H9 (cell line): ENCODE results near the gene KRT15. TPM values are rescaled to one million over a fixed set of nuclear protein-coding genes. Genes with fewer than 3 reads are reported as not detected.

Experiments used
- DNase-seq: peaks from one replicate; pipeline ENCODE4 v3.0.0-alpha.2; 2017
- H2AFZ ChIP-seq: one replicate; pipeline ENCODE4 v1.6.1; 2013; ENCODE audit warnings: mild to moderate bottlenecking, low read length, control low read depth, moderate library complexity
- H2AK5ac ChIP-seq: 2 replicates; pipeline ENCODE4 v1.6.1; 2013; ENCODE audit warnings: low read length, control low read depth, mixed read lengths; ENCODE audit not compliant: insufficient read length
- H2BK120ac ChIP-seq: one replicate; pipeline ENCODE4 v1.6.1; 2013; ENCODE audit warnings: low read depth, mild to moderate bottlenecking, low read length, control low read depth, inconsistent platforms; ENCODE audit not compliant: poor library complexity, severe bottlenecking
- H2BK12ac ChIP-seq: 2 replicates; pipeline ENCODE4 v1.6.1; 2013; ENCODE audit warnings: low read length, control low read depth, mixed read lengths, low read depth; ENCODE audit not compliant: insufficient read length
- H2BK15ac ChIP-seq: 2 replicates; pipeline ENCODE4 v1.6.1; 2013; ENCODE audit warnings: low read depth, low read length, control low read depth
- H2BK20ac ChIP-seq: one replicate; pipeline ENCODE4 v1.6.1; 2013; ENCODE audit warnings: low read depth, mild to moderate bottlenecking, low read length, control low read depth, inconsistent platforms; ENCODE audit not compliant: poor library complexity, severe bottlenecking
- H2BK5ac ChIP-seq: 2 replicates; pipeline ENCODE4 v1.6.1; 2013; ENCODE audit warnings: low read length, control low read depth, mixed read lengths; ENCODE audit not compliant: insufficient read length
- H3K14ac ChIP-seq: 2 replicates; pipeline ENCODE4 v1.6.1; 2013; ENCODE audit warnings: low read length, control low read depth; ENCODE audit not compliant: insufficient read depth
- H3K18ac ChIP-seq: 2 replicates; pipeline ENCODE4 v1.6.1; 2013; ENCODE audit warnings: low read depth, mild to moderate bottlenecking, mixed read lengths, low read length, control low read depth; ENCODE audit not compliant: insufficient read length
- H3K23ac ChIP-seq: 2 replicates; pipeline ENCODE4 v1.6.1; 2013; ENCODE audit warnings: low read length, control low read depth, mixed read lengths, low read depth; ENCODE audit not compliant: insufficient read length
- H3K23me2 ChIP-seq: 2 replicates; pipeline ENCODE4 v1.6.1; 2013; ENCODE audit warnings: low read depth, mild to moderate bottlenecking, mixed read lengths, low read length, control low read depth; ENCODE audit not compliant: insufficient read length, poor library complexity, severe bottlenecking
- H3K27ac ChIP-seq: 2 replicates; pipeline ENCODE4 v1.5.1; 2013; ENCODE audit warnings: low read length, control low read depth, mixed read lengths, low read depth; ENCODE audit not compliant: insufficient read length
- H3K27me3 ChIP-seq: 2 replicates; pipeline ENCODE4 v1.6.1; 2013; ENCODE audit warnings: low read length, control low read depth, inconsistent platforms; ENCODE audit not compliant: insufficient read depth
- H3K4ac ChIP-seq: 2 replicates; pipeline ENCODE4 v1.6.1; 2013; ENCODE audit warnings: low read depth, mild to moderate bottlenecking, control low read depth, inconsistent platforms, low read length, moderate library complexity
- H3K4me1 ChIP-seq: 2 replicates; pipeline ENCODE4 v1.6.1; 2013; ENCODE audit warnings: low read length, control low read depth, inconsistent platforms; ENCODE audit not compliant: insufficient read depth
- H3K4me2 ChIP-seq: 2 replicates; pipeline ENCODE4 v1.6.1; 2013; ENCODE audit warnings: low read length, control low read depth, mixed read lengths; ENCODE audit not compliant: insufficient read length, insufficient read depth
- H3K56ac ChIP-seq: 2 replicates; pipeline ENCODE4 v1.6.1; 2013; ENCODE audit warnings: low read depth, mild to moderate bottlenecking, mixed read lengths, low read length, control low read depth; ENCODE audit not compliant: insufficient read length
- H3K79me1 ChIP-seq: 2 replicates; pipeline ENCODE4 v1.6.1; 2013; ENCODE audit warnings: low read depth, mild to moderate bottlenecking, moderate library complexity, low read length, control low read depth, inconsistent platforms; ENCODE audit not compliant: insufficient read depth, poor library complexity, severe bottlenecking
- H3K79me2 ChIP-seq: 2 replicates; pipeline ENCODE4 v1.6.1; 2013; ENCODE audit warnings: low read length, control low read depth, inconsistent platforms; ENCODE audit not compliant: insufficient read depth
- H3K9ac ChIP-seq: 2 replicates; pipeline ENCODE4 v1.6.1; 2013; ENCODE audit warnings: low read length, control low read depth, mixed read lengths; ENCODE audit not compliant: insufficient read length; ENCODE audit errors: extremely low read depth
- H3K9me3 ChIP-seq: one replicate; pipeline ENCODE4 v1.6.1; 2013; ENCODE audit warnings: low read depth, low read length, inconsistent platforms; ENCODE audit not compliant: control insufficient read depth
- H3T11ph ChIP-seq: one replicate; pipeline ENCODE4 v1.6.1; 2013; ENCODE audit warnings: mild to moderate bottlenecking, low read length, control low read depth, inconsistent platforms
- H4K20me1 ChIP-seq: one replicate; pipeline ENCODE4 v1.6.1; 2013; ENCODE audit not compliant: control insufficient read depth, insufficient read length, insufficient read depth
- H4K5ac ChIP-seq: 2 replicates; pipeline ENCODE4 v1.6.1; 2013; ENCODE audit warnings: low read depth, mild to moderate bottlenecking, mixed read lengths, low read length, control low read depth; ENCODE audit not compliant: insufficient read length
- H4K8ac ChIP-seq: replicated peaks from 2 replicates; pipeline ENCODE4 v1.6.1; 2013; ENCODE audit warnings: low read length, control low read depth, mixed read lengths, low read depth; ENCODE audit not compliant: insufficient read length
- H4K91ac ChIP-seq: 2 replicates; pipeline ENCODE4 v1.6.1; 2013; ENCODE audit warnings: low read depth, mild to moderate bottlenecking, moderate library complexity, mixed read lengths, low read length, control low read depth; ENCODE audit not compliant: insufficient read length
- H3K27ac Mint-ChIP-seq, 3 experiments: 2 replicates in 2 of 3; 3 replicates in 1 of 3; pipeline ENCODE4 v1.8.0; 2020 to 2021; ENCODE audit warnings: mixed read lengths in 3 of 3, mild to moderate bottlenecking in 1 of 3, moderate library complexity in 1 of 3
- H3K27me3 Mint-ChIP-seq: 2 replicates; pipeline ENCODE4 v1.8.0; 2021; ENCODE audit warnings: low read depth, mild to moderate bottlenecking, moderate library complexity, mixed read lengths
- H3K36me3 Mint-ChIP-seq, 3 experiments: 2 replicates in 2 of 3; 3 replicates in 1 of 3; pipeline ENCODE4 v1.8.0; 2020 to 2021; ENCODE audit warnings: low read depth in 3 of 3, mixed read lengths in 3 of 3; ENCODE audit not compliant: insufficient read depth in 1 of 3
- H3K4me1 Mint-ChIP-seq, 2 experiments: 2 replicates each; pipeline ENCODE4 v1.8.0; 2020; ENCODE audit warnings: mixed read lengths in 2 of 2
- H3K4me3 Mint-ChIP-seq, 2 experiments: 2 replicates in 1 of 2; 3 replicates in 1 of 2; pipeline ENCODE4 v1.8.0; 2020 to 2021; ENCODE audit warnings: mild to moderate bottlenecking in 2 of 2, mixed read lengths in 2 of 2, moderate library complexity in 1 of 2
- H3K9me3 Mint-ChIP-seq, 2 experiments: 2 replicates in 1 of 2; 3 replicates in 1 of 2; pipeline ENCODE4 v1.8.0; 2020; ENCODE audit warnings: mild to moderate bottlenecking in 2 of 2, mixed read lengths in 2 of 2, moderate library complexity in 1 of 2
- CTCF ChIP-seq: fragments of 200-600 bp; sonication (generic); conservative IDR thresholded peaks from 3 replicates; pipeline ENCODE4 v1.8.0; 2021; ENCODE audit warnings: antibody characterized with exemption, mild to moderate bottlenecking
- WGBS: extraction: QIAGEN DNeasy Blood & Tissue Kit; methylation state at CpG from one replicate; pipeline ENCODE4 v1.1.7; 2013; ENCODE audit warnings: missing lambda C conversion rate, low lambda C conversion rate, mixed read lengths; ENCODE audit not compliant: insufficient read length; ENCODE audit errors: extremely low coverage; 5-methylcytosine and 5-hydroxymethylcytosine counted together
- total RNA-seq: library from RNA; stranded (reverse); gene quantifications from 2 replicates; pipeline ENCODE4 v1.2.1, GENCODE V29; 2021

The KRT15 gene
- total RNA-seq, 1 experiment from 2014 or later, result 0.87 TPM

DNA sequence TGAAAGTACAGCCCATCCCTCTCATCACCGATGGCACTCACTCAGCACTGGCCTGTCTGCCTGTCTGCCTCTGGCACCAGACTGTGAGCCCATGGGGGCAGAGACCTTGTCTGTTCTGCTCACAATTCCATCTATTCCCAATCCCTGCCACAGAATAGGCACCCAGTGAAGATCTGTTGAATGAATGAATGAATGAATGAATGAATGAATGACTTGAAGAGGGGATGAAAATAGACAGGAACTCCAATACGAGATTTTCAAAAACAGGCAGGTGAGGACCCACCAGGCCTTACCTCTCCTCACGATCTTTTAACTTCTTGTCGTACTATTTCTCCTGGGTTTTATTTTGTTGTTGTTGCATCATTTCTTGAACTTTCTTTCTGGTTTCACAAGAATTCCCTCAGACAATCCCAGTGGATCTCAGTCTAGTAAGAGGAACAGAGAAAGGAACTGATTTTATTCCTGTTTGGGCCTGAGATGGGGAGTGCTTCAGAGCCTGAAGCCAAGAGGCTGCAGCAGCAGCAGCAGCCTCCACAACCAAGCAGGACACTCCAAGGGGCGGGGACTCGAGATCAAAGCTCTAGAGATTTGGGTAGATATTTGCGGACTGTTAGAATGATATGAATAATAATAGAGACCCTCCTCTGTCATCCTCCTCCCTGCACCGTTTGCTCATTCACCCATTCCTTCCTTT is 35.4 kb upstream of the KRT15 start:
- Histone ChIP-seq H3K23ac (no peak overlapping the region), H3K27me3 (no peaks in the 10 kb centered on the region), H2BK15ac (no peak overlapping the region), H4K8ac (no peak overlapping the region), H3K4ac (no peak overlapping the region), H3K14ac (no peak overlapping the region; the same call in 1 of the 2 replicates), H2BK120ac (no peak overlapping the region), H3K23me2 (no peaks in the 10 kb centered on the region), H3K9ac (no peak overlapping the region), H3T11ph (no peak overlapping the region), H4K5ac (no peak overlapping the region), H3K79me1 (no peaks in the 10 kb centered on the region), H4K91ac (no peak overlapping the region), H3K79me2 (no peaks in the 10 kb centered on the region), H3K18ac (no peak overlapping the region), H3K4me1 (no peaks in the 10 kb centered on the region), H4K20me1 (no peaks in the 10 kb centered on the region), H3K9me3 (no peaks in the 10 kb centered on the region), H2AFZ (no peak overlapping the region), H3K56ac (no peak overlapping the region), H2BK20ac (no peak overlapping the region), H3K4me2 (no peak overlapping the region), H2BK12ac (no peak overlapping the region), H2BK5ac (no peak overlapping the region), H2AK5ac (no peak overlapping the region), H3K27ac (no peak overlapping the region)
- TF ChIP-seq CTCF, result no peak
- Mint-ChIP-seq H3K36me3 (no peaks in the 10 kb centered on the region), H3K27ac (no peak overlapping the region), H3K27me3 (peaks cover 13% of the 10 kb centered on the region), H3K4me1 (peaks cover 10 to 17% of the 10 kb centered on the region in 2 experiments), H3K9me3 (no peaks in the 10 kb centered on the region), H3K4me3 (no peak overlapping the region)
- no CpG with 5 or more reads among the region's 8 CpGs for WGBS
- DNase-seq, result no peak
